HG03159 (cell line): ENCODE data around the gene MEF2A.

ENCODE experiments used
- ATAC-seq: cut with Tn5 transposase; IDR thresholded peaks from one replicate; pipeline ENCODE4 v1.9.1; 2021; ENCODE audit warnings: mild to moderate bottlenecking, moderate library complexity; ENCODE audit not compliant: unreplicated experiment

The MEF2A gene

DNA sequence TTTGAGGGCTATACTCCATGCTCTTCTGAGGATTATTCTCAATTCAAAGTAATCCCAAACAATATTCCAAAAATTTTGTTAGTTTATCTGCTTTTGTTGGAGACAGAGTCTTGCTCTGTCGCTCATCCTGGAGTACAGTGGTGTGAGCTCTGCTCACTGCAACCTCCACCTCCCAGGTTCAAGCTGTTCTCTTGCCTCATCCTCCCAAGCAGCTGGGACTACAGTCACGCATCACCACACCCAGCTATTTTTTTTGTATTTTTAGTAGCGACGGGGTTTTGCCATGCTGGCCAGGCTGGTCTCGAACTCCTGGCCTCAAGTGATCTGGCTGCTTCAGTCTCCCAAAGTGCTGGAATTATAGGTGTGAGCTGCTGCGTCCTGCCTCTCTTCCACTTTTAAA, 39.1 kb downstream of the MEF2A start:
- no peak for ATAC-seq

GRCh38 chr15:99605490-99605931, 39.7 kb downstream of the MEF2A start:
- ATAC-seq, result no peak

DNA sequence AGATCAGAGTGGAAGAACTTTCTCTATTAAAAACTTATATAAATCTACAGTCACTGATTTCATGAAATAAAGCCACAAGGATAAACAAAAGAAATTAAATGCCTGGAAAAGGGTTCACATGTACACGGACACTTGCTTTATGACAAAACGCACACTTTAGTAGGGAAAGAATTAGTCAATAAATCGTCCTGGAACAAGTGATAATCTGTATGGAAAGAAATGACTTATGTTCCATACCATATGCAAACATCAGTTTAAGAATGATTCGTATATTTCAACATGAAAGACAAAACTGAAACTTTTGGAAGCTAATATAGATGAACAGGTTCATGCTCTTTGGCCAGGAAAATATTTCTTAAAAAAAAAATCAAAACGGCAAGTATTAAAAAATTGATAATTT, 40.2 kb downstream of the MEF2A start:
- no peak for ATAC-seq

- ATAC-seq, result no peak
These were observed 40.9 kb downstream of the MEF2A start for GRCh38 chr15:99606646-99607045.

DNA sequence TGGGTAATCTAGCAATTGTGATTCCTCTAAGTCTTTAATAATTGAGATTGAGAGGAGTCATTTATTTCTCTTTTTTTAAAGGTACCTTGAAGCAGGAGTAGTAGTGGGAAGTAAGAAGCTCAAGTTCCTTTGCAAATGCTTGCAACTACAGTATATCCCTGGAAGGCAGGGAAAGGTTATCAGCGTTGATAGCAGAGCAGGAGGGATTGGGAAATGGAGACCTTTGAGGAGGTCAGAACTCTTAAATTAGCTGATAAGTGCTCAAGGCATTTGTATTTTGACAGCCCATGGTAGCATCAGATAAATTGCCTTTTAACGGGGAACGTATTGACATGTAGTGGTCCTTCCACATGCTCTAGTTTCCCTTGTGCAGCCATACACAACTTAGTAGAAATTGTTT, 47.7 kb downstream of the MEF2A start:
- ATAC-seq, result no peak

DNA sequence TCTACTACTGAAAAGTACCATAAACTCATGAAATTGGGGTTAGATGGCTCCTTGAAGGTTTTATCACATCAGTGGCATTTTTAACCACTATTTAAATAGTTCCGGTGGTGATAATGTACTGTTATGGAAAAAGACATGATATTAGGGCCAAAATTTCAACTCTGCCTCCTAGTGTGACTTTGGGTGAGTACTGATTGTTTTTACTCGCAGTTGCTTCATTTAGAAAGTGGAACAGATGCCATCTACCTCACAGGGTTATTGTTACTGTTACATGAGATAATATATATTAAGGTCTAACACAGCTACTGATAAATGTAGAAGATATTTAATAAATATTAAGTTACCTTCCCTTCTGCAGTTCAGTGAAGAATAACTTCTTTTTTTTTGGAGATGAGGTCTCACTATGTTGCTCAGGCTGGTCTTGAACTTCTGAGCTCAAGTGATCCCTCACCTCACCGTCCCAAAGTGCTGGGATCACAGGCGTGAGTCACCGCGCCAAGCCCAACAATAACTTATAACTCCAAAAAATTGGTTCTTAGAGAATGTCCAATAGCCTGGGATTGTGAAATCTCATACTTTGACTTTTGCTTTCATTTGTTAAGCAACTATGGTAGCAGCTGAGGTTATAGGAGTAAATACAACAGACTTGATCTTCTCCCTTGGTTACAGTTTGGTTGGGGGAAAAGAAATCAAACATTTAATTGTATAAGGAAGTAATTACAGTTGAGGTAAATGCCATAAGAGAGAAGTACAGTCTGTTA, 48.3 kb downstream of the MEF2A start:
- no peak for ATAC-seq

- no peak for ATAC-seq
These were observed 49.0 kb downstream of the MEF2A start for GRCh38 chr15:99614749-99615288.

DNA sequence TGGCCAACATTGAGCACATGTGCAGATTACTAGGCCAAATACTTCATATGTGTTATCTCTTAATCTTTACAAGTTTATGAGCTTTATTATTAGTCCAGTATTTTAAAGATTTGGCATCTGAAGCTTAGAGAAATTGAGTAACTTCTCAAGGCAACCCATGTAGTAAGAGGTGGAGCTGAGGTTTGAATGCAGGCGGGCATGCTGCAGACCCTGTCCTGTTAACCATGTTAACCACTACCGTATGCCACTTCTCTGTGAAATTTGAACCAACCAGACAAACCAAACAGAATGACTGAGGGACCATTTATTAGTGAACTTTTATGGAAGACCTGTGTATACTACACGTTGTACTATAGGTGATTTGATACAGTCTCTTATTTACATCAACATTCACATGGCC, 49.7 kb downstream of the MEF2A start:
- no peak for ATAC-seq

DNA sequence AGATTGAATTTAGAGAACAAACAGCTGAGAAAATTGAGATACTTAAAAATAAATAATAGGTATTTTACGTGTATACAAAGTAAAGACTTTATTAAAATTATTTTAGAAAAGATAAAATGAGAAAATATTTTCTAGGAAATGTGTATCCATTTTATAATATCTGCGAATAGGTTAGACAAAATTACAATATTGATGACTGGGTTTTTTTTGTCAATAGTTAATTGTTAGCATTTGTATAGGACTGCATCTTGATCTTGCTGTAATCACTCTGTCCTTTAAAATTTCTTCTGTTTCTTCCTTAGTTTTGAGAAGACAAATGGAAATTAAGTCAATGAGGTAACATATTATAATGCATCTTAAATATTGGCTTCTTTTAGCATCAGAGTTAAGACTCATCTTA, 50.3 kb downstream of the MEF2A start:
- no peak for ATAC-seq

- ATAC-seq, result no peak
These were observed 51.1 kb downstream of the MEF2A start for GRCh38 chr15:99616773-99617342.

GRCh38 chr15:99618941-99619411, 53.2 kb downstream of the MEF2A start:
- no peak for ATAC-seq

DNA sequence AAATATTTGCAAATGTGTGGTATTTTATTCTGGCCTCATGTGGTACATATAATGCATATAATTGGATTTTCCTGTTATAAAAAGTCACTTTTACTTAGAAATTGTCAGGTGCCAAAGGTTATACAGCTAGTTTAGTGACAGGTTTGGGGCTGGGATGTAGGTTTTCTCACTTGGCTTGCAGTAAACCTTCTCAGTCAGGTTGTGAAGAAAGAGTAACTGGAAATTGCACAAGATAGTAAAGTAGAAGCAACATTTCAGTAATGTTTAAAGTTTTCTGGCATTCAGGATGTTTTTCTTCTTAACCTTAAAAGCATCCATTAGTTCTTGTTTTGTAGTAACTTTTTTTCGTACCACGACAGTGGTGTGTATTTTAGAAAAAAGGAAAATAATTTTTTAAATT, 53.9 kb downstream of the MEF2A start:
- no peak for ATAC-seq

DNA sequence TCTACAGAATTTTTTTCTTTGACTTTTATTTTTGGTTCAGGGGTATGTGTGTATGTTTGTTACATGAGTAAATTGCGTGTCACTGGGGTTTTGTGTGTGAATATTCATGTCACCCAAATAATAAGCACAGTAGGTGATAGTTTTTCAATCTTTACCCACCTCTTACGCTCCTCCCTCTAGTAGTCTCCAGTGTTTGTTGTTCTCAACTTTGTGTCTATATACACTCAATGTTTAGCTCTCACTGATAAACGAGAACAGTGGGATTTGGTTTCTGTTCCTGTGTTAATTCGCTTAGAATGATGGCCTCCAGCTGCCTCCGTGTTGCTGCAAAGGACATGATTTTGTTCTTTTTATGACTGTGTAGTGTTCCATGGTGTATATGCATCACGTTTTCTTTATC, 54.4 kb downstream of the MEF2A start:
- no peak for ATAC-seq

DNA sequence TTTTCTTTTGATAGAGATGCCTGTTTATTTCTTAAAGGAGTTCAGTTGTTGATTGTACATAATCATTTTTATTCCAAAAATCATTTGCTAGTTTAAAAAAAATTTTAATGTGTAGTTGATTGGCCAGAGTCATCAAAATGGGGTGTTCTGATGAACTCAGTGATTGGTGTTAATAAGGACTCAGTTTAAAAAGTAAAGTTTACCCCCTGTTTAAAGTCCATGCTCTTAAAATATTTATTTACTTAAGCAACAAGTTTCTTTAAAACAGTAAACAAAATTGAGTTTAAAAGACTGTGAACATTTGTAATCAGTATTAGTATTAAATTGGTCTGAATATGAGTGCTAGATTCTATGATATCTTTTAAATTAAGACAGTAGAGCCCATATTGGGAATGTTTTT, 56.0 kb downstream of the MEF2A start:
- no peak for ATAC-seq

GRCh38 chr15:99628374-99629001, 62.7 kb downstream of the MEF2A start:
- ATAC-seq, result no peak

DNA sequence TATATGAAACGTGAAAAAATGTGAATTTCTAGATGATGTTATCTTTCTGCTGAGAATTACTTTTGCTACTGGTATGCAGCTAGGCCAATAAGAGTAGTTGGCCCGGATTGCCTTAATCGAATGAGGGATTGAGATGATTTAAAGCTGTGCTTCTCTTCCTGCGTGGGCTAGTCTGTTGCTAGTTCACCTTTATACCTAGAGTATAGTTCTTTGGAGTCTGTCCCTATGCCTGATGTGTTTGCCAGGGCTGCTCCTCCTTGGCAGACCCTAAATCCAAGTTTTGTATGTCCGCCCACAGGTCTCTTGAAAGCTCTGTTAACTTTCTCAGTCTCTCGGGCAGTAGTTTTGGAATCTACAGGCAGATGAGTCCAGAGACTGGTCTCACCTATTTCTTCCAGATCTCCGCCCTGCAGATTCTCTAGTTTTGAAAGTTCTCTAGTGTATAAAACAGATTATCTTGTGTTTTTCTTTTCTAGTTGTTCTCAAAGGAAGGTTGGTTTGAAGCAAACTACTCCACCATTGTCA, 64.9 kb downstream of the MEF2A start:
- peak; percentile 4 for ATAC-seq

DNA sequence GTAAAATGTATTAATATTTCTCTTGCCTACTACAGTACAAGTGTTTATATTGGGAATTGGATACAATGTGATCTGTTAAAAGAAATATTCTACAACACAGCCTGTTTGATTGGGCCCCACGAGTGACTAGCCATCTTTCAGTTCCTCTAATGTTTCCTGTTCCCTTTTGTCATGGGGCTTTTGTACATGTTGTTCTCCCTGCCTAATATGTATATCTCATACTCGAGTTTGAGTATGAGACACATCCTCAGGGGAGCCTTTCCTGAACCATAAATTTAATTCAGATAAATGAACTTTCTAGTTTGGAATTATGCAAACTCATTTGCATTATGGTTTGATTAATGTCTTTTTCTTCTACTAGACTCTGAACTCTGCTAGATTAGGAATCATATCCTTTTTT, 65.5 kb downstream of the MEF2A start:
- peak; percentile 88 for ATAC-seq

DNA sequence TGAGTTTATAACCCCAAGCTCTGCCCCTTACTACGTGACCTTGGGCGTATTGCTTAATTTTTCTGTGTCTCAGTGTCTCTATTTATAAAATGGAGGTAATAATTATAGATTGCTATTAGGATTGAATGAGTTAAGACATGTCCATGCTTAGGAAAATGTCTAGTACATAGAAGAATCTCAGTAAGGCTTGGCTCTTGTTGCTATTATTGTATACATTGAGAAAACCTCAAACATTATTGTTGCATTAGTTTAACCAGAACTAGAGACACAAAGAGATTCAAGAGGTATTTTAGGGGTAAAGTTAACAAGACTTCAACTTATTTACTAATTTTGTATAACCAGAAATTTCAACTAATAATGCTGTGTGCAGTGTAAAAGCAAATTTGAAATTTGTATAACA, 66.7 kb downstream of the MEF2A start:
- ATAC-seq, result no peak

DNA sequence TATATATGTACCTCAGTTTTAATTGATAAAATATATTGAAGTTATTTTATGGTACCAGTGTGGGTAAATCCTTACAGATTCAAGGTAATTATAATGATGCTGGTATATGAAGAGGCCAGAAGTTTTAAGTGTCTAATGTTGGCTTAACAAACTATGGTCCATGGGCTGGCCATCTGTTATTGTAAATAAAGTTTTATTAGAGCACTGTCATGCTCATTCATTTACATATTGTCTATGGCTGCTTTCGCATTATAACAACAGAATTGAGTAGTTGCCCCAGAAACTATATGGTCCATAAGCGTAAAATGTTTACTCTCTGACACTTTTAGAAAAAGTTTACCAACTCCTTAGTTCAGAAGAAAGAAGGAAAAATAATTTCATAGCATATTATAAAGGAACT, 67.9 kb downstream of the MEF2A start:
- ATAC-seq, result no peak

- ATAC-seq, result no peak
These were observed 68.8 kb downstream of the MEF2A start for GRCh38 chr15:99634576-99634975.

- ATAC-seq, result no peak
These were observed 69.4 kb downstream of the MEF2A start for GRCh38 chr15:99635145-99635544.

GRCh38 chr15:99635794-99636193, 70.0 kb downstream of the MEF2A start:
- peak; percentile 58 for ATAC-seq
